RWPE2 (cell line): ENCODE data around the gene RNF38.

ENCODE experiments used
- ATAC-seq: fragments of 200-7000 bp; cut with Tn5 transposase; 3 replicates; pipeline ENCODE4 v1.9.1; 2021; ENCODE audit warnings: low read depth
- DNase-seq: peaks from one replicate; pipeline ENCODE4 v3.0.0-alpha.2; 2020; ENCODE audit warnings: low spot score
- H3K27ac ChIP-seq: fragments of 450-650 bp; 2 replicates; pipeline ENCODE4 v1.5.1; 2017; ENCODE audit warnings: mild to moderate bottlenecking; ENCODE audit not compliant: poor library complexity, severe bottlenecking
- H3K27me3 ChIP-seq: fragments of 250-450 bp; sonication (Bioruptor Pico); 2 replicates; pipeline ENCODE4 v1.5.1; 2021; ENCODE audit warnings: mild to moderate bottlenecking, moderate library complexity; ENCODE audit not compliant: insufficient read depth, poor library complexity, severe bottlenecking
- H3K36me3 ChIP-seq: fragments of 250-450 bp; sonication (Bioruptor Pico); 2 replicates; pipeline ENCODE4 v1.5.1; 2020; ENCODE audit warnings: low read depth, mild to moderate bottlenecking, moderate library complexity
- H3K4me1 ChIP-seq: fragments of 250-450 bp; sonication (Bioruptor Pico); 2 replicates; pipeline ENCODE4 v1.5.1; 2021; ENCODE audit warnings: mild to moderate bottlenecking, moderate library complexity; ENCODE audit not compliant: insufficient read depth, poor library complexity, severe bottlenecking
- H3K4me3 ChIP-seq: fragments of 250-450 bp; sonication (Bioruptor Pico); 2 replicates; pipeline ENCODE4 v1.5.1; 2021; ENCODE audit warnings: mild to moderate bottlenecking, moderate library complexity; ENCODE audit not compliant: severe bottlenecking
- H3K9me3 ChIP-seq: fragments of 250-450 bp; sonication (Bioruptor Pico); 2 replicates; pipeline ENCODE4 v1.5.1; 2021; ENCODE audit warnings: mild to moderate bottlenecking, moderate library complexity; ENCODE audit not compliant: severe bottlenecking
- CTCF ChIP-seq: fragments of 450-650 bp; IDR thresholded peaks from one replicate; pipeline ENCODE4 v1.5.1; 2017; ENCODE audit warnings: mild to moderate bottlenecking, moderate library complexity; ENCODE audit not compliant: poor library complexity, severe bottlenecking

RNF38 gene

GRCh38 chr9:36436909-36437308, 36.8 kb upstream of the RNF38 start:
- TF ChIP-seq CTCF = no peak
- Histone ChIP-seq H3K9me3 (no peaks in the 10 kb centered on the region), H3K4me1 (no peaks in the 10 kb centered on the region), H3K4me3 (no peak overlapping the region), H3K27me3 (no peaks in the 10 kb centered on the region), H3K36me3 (no peaks in the 10 kb centered on the region), H3K27ac (no peak overlapping the region)
- no peak for DNase-seq
- ATAC-seq = no peak

GRCh38 chr9:36433386-36433785, 33.3 kb upstream of the RNF38 start:
- ATAC-seq = no peak
- Histone ChIP-seq H3K9me3 (no peaks in the 10 kb centered on the region), H3K27me3 (no peaks in the 10 kb centered on the region), H3K27ac (no peak overlapping the region), H3K4me1 (no peaks in the 10 kb centered on the region), H3K36me3 (peaks cover 4% of the 10 kb centered on the region; the same call in 1 of the 2 replicates), H3K4me3 (no peak overlapping the region)
- no peak for DNase-seq
- TF ChIP-seq CTCF = no peak

- H3K27ac ChIP-seq = no peak overlapping the region
- H3K4me3 ChIP-seq = no peak overlapping the region
- TF ChIP-seq CTCF = no peak
- peaks cover 4% of the 10 kb centered on the region; the same call in 1 of the 2 replicates for H3K36me3 ChIP-seq
- ATAC-seq (no peak), DNase-seq (no peak)
- H3K27me3 ChIP-seq = no peaks in the 10 kb centered on the region
- H3K4me1 ChIP-seq = no peaks in the 10 kb centered on the region
- no peaks in the 10 kb centered on the region for H3K9me3 ChIP-seq
Observed at GRCh38 chr9:36431078-36431477, 31.0 kb upstream of the RNF38 start.

GRCh38 chr9:36426945-36427344, 26.9 kb upstream of the RNF38 start:
- Histone ChIP-seq H3K27ac (no peak overlapping the region), H3K27me3 (no peaks in the 10 kb centered on the region), H3K36me3 (peaks cover 5% of the 10 kb centered on the region; the same call in 1 of the 2 replicates), H3K9me3 (no peaks in the 10 kb centered on the region), H3K4me3 (no peak overlapping the region), H3K4me1 (no peaks in the 10 kb centered on the region)
- DNase-seq (no peak), ATAC-seq (no peak)
- TF ChIP-seq CTCF = no peak

GRCh38 chr9:36426348-36426747, 26.3 kb upstream of the RNF38 start:
- no peaks in the 10 kb centered on the region for H3K27me3 ChIP-seq
- no peaks in the 10 kb centered on the region for H3K9me3 ChIP-seq
- ATAC-seq = no peak
- DNase-seq = no peak
- no peak for TF ChIP-seq CTCF
- no peak overlapping the region for H3K4me3 ChIP-seq
- H3K36me3 ChIP-seq = peaks cover 8% of the 10 kb centered on the region; the same call in 1 of the 2 replicates
- H3K27ac ChIP-seq = no peak overlapping the region
- H3K4me1 ChIP-seq = no peaks in the 10 kb centered on the region
